Measurements from ENCODE around the gene SLC25A22.
A peak's percentile ranks its signal among the peaks of the same experiment; 100 is the strongest.

Gene SLC25A22

GRCh38 chr11:812390-812789 is 14.3 kb upstream of the SLC25A22 start:
- Mint-ChIP-seq H3K36me3 (ENCODE audit: insufficient read depth) (peaks cover 37% of the 10 kb centered on the region), H3K9me3 (no peaks in the 10 kb centered on the region), H3K27me3 (no peaks in the 10 kb centered on the region), H3K4me1 (ENCODE audit: low read depth in 2 of 2) (peaks cover 30 to 32% of the 10 kb centered on the region in 2 donors), H3K27ac (peak overlapping the region in 1 of 2 donors; percentile 97), H3K4me3 (no peak overlapping the region)
- DNase-seq = no peak
- ATAC-seq (replicated peaks) = no peak

GRCh38 chr11:811446-812245 is 13.6 kb upstream of the SLC25A22 start:
- H3K27ac Mint-ChIP-seq = peak overlapping the region; percentile 94 to 97
- DNase-seq (no peak), ATAC-seq (replicated peaks) (no peak)
- H3K4me3 Mint-ChIP-seq = peak overlapping the region; percentile 89 to 90
- peaks cover 37% of the 10 kb centered on the region for H3K36me3 Mint-ChIP-seq (ENCODE audit: insufficient read depth)
- H3K4me1 Mint-ChIP-seq (ENCODE audit: low read depth in 2 of 2) = peaks cover 30 to 32% of the 10 kb centered on the region in 2 donors
- no peaks in the 10 kb centered on the region for H3K9me3 Mint-ChIP-seq
- no peaks in the 10 kb centered on the region for H3K27me3 Mint-ChIP-seq

- DNase-seq (no peak), ATAC-seq (replicated peaks) (peak; percentile 25)
- H3K9me3 Mint-ChIP-seq = no peaks in the 10 kb centered on the region
- no peaks in the 10 kb centered on the region for H3K27me3 Mint-ChIP-seq
- H3K4me1 Mint-ChIP-seq (ENCODE audit: low read depth in 2 of 2) = peaks cover 30 to 32% of the 10 kb centered on the region in 2 donors
- H3K36me3 Mint-ChIP-seq (ENCODE audit: insufficient read depth) = peaks cover 37% of the 10 kb centered on the region
- H3K4me3 Mint-ChIP-seq = peak overlapping the region; percentile 89 to 90
- H3K27ac Mint-ChIP-seq = peak overlapping the region; percentile 94 to 97
Measured at GRCh38 chr11:810040-810567, 12.0 kb upstream of the SLC25A22 start.

GRCh38 chr11:809287-810039 is 11.4 kb upstream of the SLC25A22 start, which contains the start of gene RPLP2:
RPLP2 (plus strand) TSS chr11:809967; CDS start chr11:810235, 268 bp downstream.
- no peaks in the 10 kb centered on the region for H3K27me3 Mint-ChIP-seq
- H3K4me3 Mint-ChIP-seq = peak within 1 kb of the TSS; percentile 89 to 90
- ATAC-seq (replicated peaks) (peak; percentile 82), DNase-seq (peak; percentile 96 to 99 (median 98))
- H3K36me3 Mint-ChIP-seq (ENCODE audit: insufficient read depth) = peaks cover 33% of the 10 kb centered on the region
- peak within 1 kb of the TSS; percentile 94 to 97 for H3K27ac Mint-ChIP-seq
- peaks cover 30 to 34% of the 10 kb centered on the region in 2 donors for H3K4me1 Mint-ChIP-seq (ENCODE audit: low read depth in 2 of 2)
- H3K9me3 Mint-ChIP-seq = no peaks in the 10 kb centered on the region

GRCh38 chr11:808427-809286 is 10.6 kb upstream of the SLC25A22 start:
- peak in 2 of 3 experiments; percentile 34 to 36 for DNase-seq
- H3K36me3 Mint-ChIP-seq (ENCODE audit: insufficient read depth) = peaks cover 25% of the 10 kb centered on the region
- H3K4me3 Mint-ChIP-seq = peak overlapping the region; percentile 89 to 90
- H3K27ac Mint-ChIP-seq = peak overlapping the region; percentile 94 to 97
- H3K9me3 Mint-ChIP-seq = no peaks in the 10 kb centered on the region
- no peaks in the 10 kb centered on the region for H3K27me3 Mint-ChIP-seq
- H3K4me1 Mint-ChIP-seq (ENCODE audit: low read depth in 2 of 2) = peaks cover 33 to 36% of the 10 kb centered on the region in 2 donors
- no peak for ATAC-seq (replicated peaks)

GRCh38 chr11:804599-804964 is 6.5 kb upstream of the SLC25A22 start:
- H3K9me3 Mint-ChIP-seq = no peaks in the 10 kb centered on the region
- H3K27ac Mint-ChIP-seq = peak overlapping the region in 1 of 2 donors; percentile 67
- DNase-seq = no peak
- H3K4me1 Mint-ChIP-seq (ENCODE audit: low read depth in 2 of 2) = peaks cover 15 to 17% of the 10 kb centered on the region in 2 donors
- ATAC-seq (replicated peaks) = no peak
- peak overlapping the region; percentile 73 to 77 for H3K4me3 Mint-ChIP-seq
- H3K36me3 Mint-ChIP-seq (ENCODE audit: insufficient read depth) = peaks cover 9% of the 10 kb centered on the region
- no peaks in the 10 kb centered on the region for H3K27me3 Mint-ChIP-seq

GRCh38 chr11:803770-804598 is 5.9 kb upstream of the SLC25A22 start:
- Mint-ChIP-seq H3K4me3 (peak overlapping the region; percentile 73 to 77), H3K36me3 (ENCODE audit: insufficient read depth) (peaks cover 3% of the 10 kb centered on the region), H3K27ac (peak overlapping the region in 1 of 2 donors; percentile 67), H3K9me3 (no peaks in the 10 kb centered on the region), H3K4me1 (ENCODE audit: low read depth in 2 of 2) (peaks cover 13 to 14% of the 10 kb centered on the region in 2 donors), H3K27me3 (no peaks in the 10 kb centered on the region)
- ATAC-seq (replicated peaks) (no peak), DNase-seq (no peak)

- no peaks in the 10 kb centered on the region for H3K27me3 Mint-ChIP-seq
- DNase-seq = no peak
- peaks cover 8 to 9% of the 10 kb centered on the region in 2 donors for H3K4me1 Mint-ChIP-seq (ENCODE audit: low read depth in 2 of 2)
- H3K4me3 Mint-ChIP-seq = peak overlapping the region in 1 of 2 donors; percentile 77
- no peaks in the 10 kb centered on the region for H3K9me3 Mint-ChIP-seq
- no peak overlapping the region for H3K27ac Mint-ChIP-seq
- no peak for ATAC-seq (replicated peaks)
- H3K36me3 Mint-ChIP-seq (ENCODE audit: insufficient read depth) = peaks cover 3% of the 10 kb centered on the region
Measured at GRCh38 chr11:803467-803742, 5.3 kb upstream of the SLC25A22 start.

- Mint-ChIP-seq H3K4me3 (peak overlapping the region; percentile 22 to 77), H3K4me1 (ENCODE audit: low read depth in 2 of 2) (peaks cover 5 to 6% of the 10 kb centered on the region in 2 donors), H3K27me3 (no peaks in the 10 kb centered on the region), H3K27ac (no peak overlapping the region), H3K9me3 (no peaks in the 10 kb centered on the region), H3K36me3 (ENCODE audit: insufficient read depth) (peaks cover 3% of the 10 kb centered on the region)
- ATAC-seq (replicated peaks) (no peak), DNase-seq (no peak)
Measured at GRCh38 chr11:802693-803466, 4.8 kb upstream of the SLC25A22 start.

- DNase-seq (no peak), ATAC-seq (replicated peaks) (no peak)
- Mint-ChIP-seq H3K36me3 (ENCODE audit: insufficient read depth) (peaks cover 10% of the 10 kb centered on the region), H3K9me3 (no peaks in the 10 kb centered on the region), H3K4me3 (no peak overlapping the region), H3K27me3 (no peaks in the 10 kb centered on the region), H3K27ac (no peak overlapping the region), H3K4me1 (ENCODE audit: low read depth in 2 of 2) (peaks cover 5 to 6% of the 10 kb centered on the region in 2 donors)
Measured at GRCh38 chr11:802018-802617, 4.0 kb upstream of the SLC25A22 start.

- no peak overlapping the region for H3K4me3 Mint-ChIP-seq
- H3K27me3 Mint-ChIP-seq = no peaks in the 10 kb centered on the region
- no peak overlapping the region for H3K27ac Mint-ChIP-seq
- DNase-seq (no peak), ATAC-seq (replicated peaks) (no peak)
- no peaks in the 10 kb centered on the region for H3K9me3 Mint-ChIP-seq
- H3K4me1 Mint-ChIP-seq (ENCODE audit: low read depth in 2 of 2) = peaks cover 9 to 10% of the 10 kb centered on the region in 2 donors
- peaks cover 19% of the 10 kb centered on the region for H3K36me3 Mint-ChIP-seq (ENCODE audit: insufficient read depth)
Measured at GRCh38 chr11:801097-801780, 3.2 kb upstream of the SLC25A22 start.
